Upper lobe of right lung (tissue), 1 donor: ENCODE data around the gene MEIKIN. TPM values are rescaled to one million over a fixed set of nuclear protein-coding genes. Genes with fewer than 3 reads are reported as not detected.

Experiments used
- ATAC-seq: fragments of 200-7000 bp; cut with Tn5 transposase; one replicate; pipeline ENCODE4 v1.9.1; 2020; ENCODE audit warnings: mild to moderate bottlenecking, moderate library complexity
- DNase-seq: peaks from one replicate; pipeline ENCODE4 v3.0.0-alpha.2; 2020
- H3K27ac ChIP-seq: fragments of 200-600 bp; one replicate; pipeline ENCODE4 v1.8.0; 2022
- H3K27me3 ChIP-seq: fragments of 200-600 bp; one replicate; pipeline ENCODE4 v1.8.0; 2022; ENCODE audit warnings: mild to moderate bottlenecking
- H3K36me3 ChIP-seq: fragments of 200-600 bp; one replicate; pipeline ENCODE4 v1.8.0; 2022
- H3K4me1 ChIP-seq: fragments of 200-600 bp; one replicate; pipeline ENCODE4 v1.8.0; 2022
- H3K4me3 ChIP-seq: fragments of 200-600 bp; one replicate; pipeline ENCODE4 v1.8.0; 2022; ENCODE audit warnings: mild to moderate bottlenecking
- H3K9me3 ChIP-seq: fragments of 200-600 bp; one replicate; pipeline ENCODE4 v1.8.0; 2022
- intact Hi-C: fragments of 100-400 bp; cut with DNase I; formaldehyde crosslinking; loops from one replicate; pipeline ENCODE4 v1.11.0; 2022
- total RNA-seq: library from RNA; stranded (reverse); fragmentation: NEBNext Ultra II Directional; extraction: Animal tissue kit (Norgen Biotek cat#: 25700); gene quantifications from one replicate; pipeline ENCODE4 v1.2.1, GENCODE V29; 2021
- TF ChIP-seq, protein P1 (sequence below): fragments of 200-600 bp; IDR thresholded peaks from one replicate; pipeline ENCODE4 v1.8.0; 2022; ENCODE audit warnings: antibody characterized with exemption
- donor health status: DM: no; HTN: yes; CAD: no; lungs with severe emphysema.

The MEIKIN gene
- total RNA-seq, 1 donor from 2014 or later = not detected

DNA sequence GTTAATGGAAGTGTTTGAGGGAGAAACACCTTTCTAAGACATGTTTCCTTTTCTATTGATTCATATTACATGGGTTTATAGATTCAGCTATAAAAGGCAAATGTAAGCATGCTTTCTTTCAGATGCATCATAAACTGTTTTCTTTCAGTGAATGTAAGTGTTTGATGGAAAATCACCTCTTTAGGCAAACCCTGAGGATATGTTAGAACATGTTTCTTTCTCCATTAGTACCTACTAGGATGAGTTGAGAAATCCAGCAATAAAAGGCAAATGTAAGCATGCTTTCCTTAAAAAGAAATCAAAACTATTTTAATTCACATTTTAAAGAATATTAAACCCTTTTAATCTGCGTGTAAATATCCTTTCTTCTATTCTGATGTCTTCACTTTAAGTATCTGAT lies 180.2 kb downstream of the MEIKIN start:
- no peak for ATAC-seq
- no peaks in the 10 kb centered on the region for H3K9me3 ChIP-seq
- H3K36me3 ChIP-seq = no peaks in the 10 kb centered on the region
- intact Hi-C loops = no loop called here
- no peaks in the 10 kb centered on the region for H3K27me3 ChIP-seq
- no peak overlapping the region for H3K27ac ChIP-seq
- no peak overlapping the region for H3K4me3 ChIP-seq
- H3K4me1 ChIP-seq = peaks cover 27% of the 10 kb centered on the region
- TF ChIP-seq, protein P1, sequence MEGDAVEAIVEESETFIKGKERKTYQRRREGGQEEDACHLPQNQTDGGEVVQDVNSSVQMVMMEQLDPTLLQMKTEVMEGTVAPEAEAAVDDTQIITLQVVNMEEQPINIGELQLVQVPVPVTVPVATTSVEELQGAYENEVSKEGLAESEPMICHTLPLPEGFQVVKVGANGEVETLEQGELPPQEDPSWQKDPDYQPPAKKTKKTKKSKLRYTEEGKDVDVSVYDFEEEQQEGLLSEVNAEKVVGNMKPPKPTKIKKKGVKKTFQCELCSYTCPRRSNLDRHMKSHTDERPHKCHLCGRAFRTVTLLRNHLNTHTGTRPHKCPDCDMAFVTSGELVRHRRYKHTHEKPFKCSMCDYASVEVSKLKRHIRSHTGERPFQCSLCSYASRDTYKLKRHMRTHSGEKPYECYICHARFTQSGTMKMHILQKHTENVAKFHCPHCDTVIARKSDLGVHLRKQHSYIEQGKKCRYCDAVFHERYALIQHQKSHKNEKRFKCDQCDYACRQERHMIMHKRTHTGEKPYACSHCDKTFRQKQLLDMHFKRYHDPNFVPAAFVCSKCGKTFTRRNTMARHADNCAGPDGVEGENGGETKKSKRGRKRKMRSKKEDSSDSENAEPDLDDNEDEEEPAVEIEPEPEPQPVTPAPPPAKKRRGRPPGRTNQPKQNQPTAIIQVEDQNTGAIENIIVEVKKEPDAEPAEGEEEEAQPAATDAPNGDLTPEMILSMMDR = no peak
- no peak for DNase-seq

DNA sequence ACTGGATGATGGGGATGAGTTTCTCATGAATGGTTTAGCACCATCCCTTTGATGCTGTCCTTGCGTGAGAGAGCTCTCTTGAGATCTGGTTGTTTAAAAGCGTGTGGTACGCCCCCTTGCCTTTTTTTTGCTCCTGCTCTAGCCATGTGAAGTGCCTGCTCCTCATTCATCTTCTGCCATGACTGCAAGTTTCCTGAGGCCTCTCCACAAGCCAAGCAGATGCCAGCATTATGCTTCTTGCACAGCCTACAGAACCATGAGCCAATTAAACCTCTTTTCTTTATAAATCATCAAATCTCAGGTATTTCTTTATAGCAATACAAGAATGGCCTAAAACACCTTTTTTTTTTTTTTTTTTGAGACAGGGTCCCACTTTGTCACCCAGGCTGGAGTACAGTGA lies 181.5 kb downstream of the MEIKIN start:
- no peaks in the 10 kb centered on the region for H3K27me3 ChIP-seq
- no peaks in the 10 kb centered on the region for H3K9me3 ChIP-seq
- ATAC-seq (no peak), DNase-seq (no peak)
- H3K4me1 ChIP-seq = peaks cover 22% of the 10 kb centered on the region
- TF ChIP-seq, protein P1 = no peak
- H3K27ac ChIP-seq = no peak overlapping the region
- no peaks in the 10 kb centered on the region for H3K36me3 ChIP-seq
- H3K4me3 ChIP-seq = no peak overlapping the region
- intact Hi-C loops = no loop called here

DNA sequence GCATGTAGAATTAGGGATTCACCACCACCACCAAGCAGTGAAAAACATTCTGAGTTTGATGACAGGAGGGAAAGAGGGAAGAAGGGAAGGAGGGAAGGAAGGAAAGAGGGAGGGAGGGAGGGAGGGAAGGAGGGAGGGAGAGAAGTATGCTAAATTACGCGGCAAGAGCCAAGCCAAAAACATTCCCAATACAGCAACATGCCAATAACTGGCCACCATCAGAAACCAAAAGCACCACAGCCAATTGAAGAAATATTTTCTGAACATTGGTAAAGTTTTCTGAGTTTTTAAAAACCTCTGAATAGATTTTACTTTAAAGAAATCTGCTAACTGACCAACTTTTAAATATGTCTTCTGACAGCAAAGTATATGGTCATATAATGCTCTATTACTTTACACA lies 184.7 kb downstream of the MEIKIN start:
- no peaks in the 10 kb centered on the region for H3K27me3 ChIP-seq
- H3K4me1 ChIP-seq = peaks cover 27% of the 10 kb centered on the region
- DNase-seq (no peak), ATAC-seq (no peak)
- no peak overlapping the region for H3K27ac ChIP-seq
- no peak overlapping the region for H3K4me3 ChIP-seq
- no peaks in the 10 kb centered on the region for H3K9me3 ChIP-seq
- TF ChIP-seq, protein P1 = no peak
- no peaks in the 10 kb centered on the region for H3K36me3 ChIP-seq
- intact Hi-C loops = no loop called here

DNA sequence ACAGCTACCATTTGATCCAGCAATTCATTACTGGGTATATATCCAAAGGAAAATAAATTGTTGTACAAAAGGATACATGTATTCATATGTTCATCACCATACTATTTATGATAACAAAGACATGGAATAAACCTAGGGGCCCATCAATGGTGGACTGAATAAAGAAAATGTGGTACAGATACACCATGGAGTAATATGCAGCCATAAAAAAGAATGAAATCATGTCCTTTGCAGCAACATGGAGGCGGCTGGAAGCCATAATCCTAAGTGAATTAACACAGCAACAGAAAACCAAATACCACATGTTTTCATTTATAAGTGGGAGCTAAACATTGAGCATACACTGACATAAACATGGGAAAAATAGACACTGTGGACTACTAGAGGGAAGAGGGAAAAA lies 185.8 kb downstream of the MEIKIN start:
- Histone ChIP-seq H3K4me3 (no peak overlapping the region), H3K9me3 (no peaks in the 10 kb centered on the region), H3K27ac (no peak overlapping the region), H3K27me3 (no peaks in the 10 kb centered on the region), H3K4me1 (peaks cover 23% of the 10 kb centered on the region), H3K36me3 (no peaks in the 10 kb centered on the region)
- ATAC-seq (no peak), DNase-seq (no peak)
- intact Hi-C loops = no loop called here
- TF ChIP-seq, protein P1 = no peak

DNA sequence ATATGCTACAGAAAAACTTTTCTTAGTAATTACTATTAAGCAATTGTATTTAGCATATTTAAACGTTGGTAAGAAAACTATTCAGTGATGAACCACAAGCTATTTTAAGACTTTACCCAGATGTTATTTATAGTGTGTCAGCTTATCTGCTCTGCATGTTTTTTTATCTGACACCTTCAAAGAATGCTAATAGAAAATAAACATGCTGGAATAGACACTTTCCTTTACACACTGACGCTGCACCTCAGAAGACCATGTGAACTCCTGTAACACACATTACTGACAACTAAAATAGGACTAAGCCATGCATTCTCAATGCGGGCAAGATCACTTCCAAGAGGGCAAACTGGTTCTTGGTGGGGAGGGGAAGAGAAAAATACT lies 187.0 kb downstream of the MEIKIN start:
- Histone ChIP-seq H3K27ac (no peak overlapping the region), H3K9me3 (no peaks in the 10 kb centered on the region), H3K4me1 (peaks cover 23% of the 10 kb centered on the region), H3K4me3 (no peak overlapping the region), H3K36me3 (no peaks in the 10 kb centered on the region), H3K27me3 (no peaks in the 10 kb centered on the region)
- DNase-seq = no peak
- TF ChIP-seq, protein P1 = no peak
- intact Hi-C loops = no loop called here
- ATAC-seq = no peak

DNA sequence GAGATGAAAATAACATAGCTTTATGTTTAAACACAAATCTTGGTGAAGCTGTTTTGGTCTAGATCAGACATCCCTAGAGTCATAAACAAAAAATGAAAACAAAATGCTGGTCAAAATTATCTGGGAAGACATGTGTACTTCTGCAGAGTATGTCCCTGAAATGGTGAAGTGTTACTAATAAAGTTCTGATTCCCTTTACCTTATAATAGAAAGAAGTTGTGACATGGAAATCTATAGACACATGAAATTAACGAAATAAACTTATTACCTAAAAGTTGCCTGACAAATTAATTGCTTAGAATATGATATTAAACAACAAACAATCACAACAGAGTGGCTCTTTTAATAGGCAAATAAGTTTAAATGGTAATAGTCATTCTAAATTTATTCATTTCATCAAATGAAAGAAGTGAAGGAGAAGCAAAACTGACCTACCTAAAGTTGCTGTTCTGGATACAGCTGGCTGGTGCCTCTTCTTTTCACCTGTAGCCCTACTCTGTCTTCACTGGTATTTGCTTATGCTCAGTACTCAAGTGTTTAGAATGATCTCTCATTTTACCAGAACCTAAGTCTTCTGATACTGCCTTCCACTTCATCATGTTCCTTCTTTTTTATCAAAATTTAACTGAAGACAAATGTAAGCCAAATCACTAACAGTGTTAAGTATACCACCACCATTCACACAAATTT lies 187.5 kb downstream of the MEIKIN start:
- intact Hi-C loops = no loop called here
- no peaks in the 10 kb centered on the region for H3K27me3 ChIP-seq
- no peak overlapping the region for H3K27ac ChIP-seq
- TF ChIP-seq, protein P1 = no peak
- peaks cover 23% of the 10 kb centered on the region for H3K4me1 ChIP-seq
- H3K9me3 ChIP-seq = no peaks in the 10 kb centered on the region
- H3K4me3 ChIP-seq = no peak overlapping the region
- no peak for ATAC-seq
- no peak for DNase-seq
- no peaks in the 10 kb centered on the region for H3K36me3 ChIP-seq
